SU-DHL-6 (cell line): ENCODE data around the gene OXA1L.
"Not testable (repeated sequence)": the region's sequence is repeated elsewhere in the genome, so short reads cannot be mapped to it uniquely, and the experiment has no call there.

Source experiments
- H2AFZ ChIP-seq: fragments of 200-600 bp; sonication (generic); 2 replicates; pipeline ENCODE4 v1.6.1; 2014; ENCODE audit warnings: low read depth, mild to moderate bottlenecking, moderate library complexity, mixed read lengths, antibody characterized with exemption, low read length; ENCODE audit not compliant: severe bottlenecking
- H3F3A ChIP-seq: fragments of 200-600 bp; shearing (Covaris generic); 2 replicates; pipeline ENCODE4 v1.6.0; 2016; ENCODE audit warnings: antibody characterized with exemption, mild to moderate bottlenecking; ENCODE audit not compliant: insufficient read depth
- H3K27ac ChIP-seq: fragments of 200-600 bp; sonication (generic); 2 replicates; pipeline ENCODE4 v1.5.1; 2016; ENCODE audit warnings: low read depth, mild to moderate bottlenecking, low read length, moderate library complexity, mixed read lengths
- H3K27me3 ChIP-seq: fragments of 200-600 bp; sonication (generic), shearing (Covaris generic); 2 replicates; pipeline ENCODE4 v1.6.0; 2014; ENCODE audit warnings: mild to moderate bottlenecking, low read length
- H3K36me3 ChIP-seq: fragments of 200-600 bp; sonication (generic); 2 replicates; pipeline ENCODE4 v1.6.1; 2014; ENCODE audit warnings: mild to moderate bottlenecking, low read length, mixed read lengths
- H3K4me2 ChIP-seq: fragments of 300-600, 200-600 bp; shearing (Covaris generic), sonication (generic); 2 replicates; pipeline ENCODE4 v1.6.0; 2014; ENCODE audit warnings: low read length, low read depth, mild to moderate bottlenecking; ENCODE audit not compliant: poor library complexity, severe bottlenecking
- H3K4me3 ChIP-seq: fragments of 200-600 bp; sonication (generic); 2 replicates; pipeline ENCODE4 v1.5.1; 2014; ENCODE audit warnings: antibody characterized with exemption, low read length, mild to moderate bottlenecking, mixed read lengths; ENCODE audit not compliant: insufficient read depth, poor library complexity, severe bottlenecking
- H3K79me2 ChIP-seq: fragments of 200-600 bp; sonication (generic); 2 replicates; pipeline ENCODE4 v1.6.1; 2014; ENCODE audit warnings: mild to moderate bottlenecking, low read length, moderate library complexity; ENCODE audit not compliant: insufficient read depth
- H3K9ac ChIP-seq: fragments of 200-600 bp; sonication (generic); 2 replicates; pipeline ENCODE4 v1.7.0; 2014; ENCODE audit warnings: mild to moderate bottlenecking, low read length
- H3K9me2 ChIP-seq: fragments of 200-600 bp; sonication (generic); replicated peaks from 2 replicates; pipeline ENCODE4 v1.6.1; 2014; ENCODE audit warnings: low read length; ENCODE audit not compliant: insufficient read depth
- H3K9me3 ChIP-seq: fragments of 200-600 bp; sonication (generic); 2 replicates; pipeline ENCODE4 v1.6.1; 2014; ENCODE audit warnings: low read length, mixed read lengths; ENCODE audit not compliant: insufficient read depth
- H4K20me1 ChIP-seq: fragments of 200-600 bp; sonication (generic); 2 replicates; pipeline ENCODE4 v1.6.1; 2014; ENCODE audit warnings: low read depth, mild to moderate bottlenecking, antibody characterized with exemption, low read length, moderate library complexity, mixed read lengths
- EZH2phosphoT487 ChIP-seq: fragments of 200-600 bp; sonication (generic), shearing (Covaris generic); conservative IDR thresholded peaks from 2 replicates; pipeline ENCODE4 v1.6.1; 2018; ENCODE audit warnings: mild to moderate bottlenecking, antibody characterized with exemption, low read length, moderate library complexity, mixed read lengths
- TF ChIP-seq, protein P1 (sequence below): fragments of 200-600 bp; sonication (generic); IDR thresholded peaks from one replicate; pipeline ENCODE4 v1.5.1; 2017; ENCODE audit warnings: antibody characterized with exemption, mild to moderate bottlenecking, low read length, moderate library complexity; ENCODE audit not compliant: insufficient read depth, poor library complexity, severe bottlenecking

OXA1L gene

DNA sequence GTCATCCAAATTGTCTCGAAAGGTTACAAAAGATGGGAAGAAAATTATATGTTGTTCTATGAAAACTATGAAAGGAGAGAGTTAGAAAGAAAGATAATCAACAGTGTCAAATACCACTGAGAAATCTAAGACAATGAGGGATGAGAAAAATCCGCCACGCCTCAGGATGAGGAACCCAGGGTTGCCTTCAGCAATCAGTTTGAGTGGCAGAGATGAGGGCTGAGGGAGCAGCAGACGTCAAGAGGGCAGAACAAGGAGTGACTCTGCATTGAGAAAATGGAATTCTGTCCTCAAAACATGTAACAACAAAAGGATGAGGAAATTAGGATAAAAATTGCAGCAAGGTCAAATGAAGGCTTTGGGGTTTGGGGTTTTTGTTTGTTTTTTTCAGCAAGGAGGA is 18.3 kb upstream of the OXA1L start:
- Histone ChIP-seq H3K36me3 (no peaks in the 10 kb centered on the region), H3K27me3 (no peaks in the 10 kb centered on the region), H3K27ac (no peak overlapping the region), H3K9me2 (no peaks in the 10 kb centered on the region), H3K4me3 (no peak overlapping the region), H2AFZ (peak overlapping the region; percentile 82), H3K9ac (peak overlapping the region; percentile 20; the same call in 1 of the 2 replicates), H3F3A (no peaks in the 10 kb centered on the region), H3K9me3 (no peaks in the 10 kb centered on the region), H3K4me2 (peak overlapping the region; percentile 37), H3K79me2 (no peaks in the 10 kb centered on the region), H4K20me1 (no peaks in the 10 kb centered on the region)
- no peak for TF ChIP-seq EZH2phosphoT487
- TF ChIP-seq, protein P1, sequence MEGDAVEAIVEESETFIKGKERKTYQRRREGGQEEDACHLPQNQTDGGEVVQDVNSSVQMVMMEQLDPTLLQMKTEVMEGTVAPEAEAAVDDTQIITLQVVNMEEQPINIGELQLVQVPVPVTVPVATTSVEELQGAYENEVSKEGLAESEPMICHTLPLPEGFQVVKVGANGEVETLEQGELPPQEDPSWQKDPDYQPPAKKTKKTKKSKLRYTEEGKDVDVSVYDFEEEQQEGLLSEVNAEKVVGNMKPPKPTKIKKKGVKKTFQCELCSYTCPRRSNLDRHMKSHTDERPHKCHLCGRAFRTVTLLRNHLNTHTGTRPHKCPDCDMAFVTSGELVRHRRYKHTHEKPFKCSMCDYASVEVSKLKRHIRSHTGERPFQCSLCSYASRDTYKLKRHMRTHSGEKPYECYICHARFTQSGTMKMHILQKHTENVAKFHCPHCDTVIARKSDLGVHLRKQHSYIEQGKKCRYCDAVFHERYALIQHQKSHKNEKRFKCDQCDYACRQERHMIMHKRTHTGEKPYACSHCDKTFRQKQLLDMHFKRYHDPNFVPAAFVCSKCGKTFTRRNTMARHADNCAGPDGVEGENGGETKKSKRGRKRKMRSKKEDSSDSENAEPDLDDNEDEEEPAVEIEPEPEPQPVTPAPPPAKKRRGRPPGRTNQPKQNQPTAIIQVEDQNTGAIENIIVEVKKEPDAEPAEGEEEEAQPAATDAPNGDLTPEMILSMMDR, result no peak

GRCh38 chr14:22748631-22749068 is 17.8 kb upstream of the OXA1L start:
- H3K79me2 ChIP-seq, result no peaks in the 10 kb centered on the region
- no peaks in the 10 kb centered on the region for H3F3A ChIP-seq
- no peaks in the 10 kb centered on the region for H3K9me2 ChIP-seq
- TF ChIP-seq EZH2phosphoT487, result no peak
- TF ChIP-seq, protein P1, result no peak
- no peak overlapping the region for H3K4me3 ChIP-seq
- H4K20me1 ChIP-seq, result no peaks in the 10 kb centered on the region
- peak overlapping the region; percentile 20; the same call in 1 of the 2 replicates for H3K9ac ChIP-seq
- H3K9me3 ChIP-seq, result no peaks in the 10 kb centered on the region
- no peak overlapping the region for H3K27ac ChIP-seq
- H3K27me3 ChIP-seq, result no peaks in the 10 kb centered on the region
- H3K36me3 ChIP-seq, result no peaks in the 10 kb centered on the region
- peak overlapping the region; percentile 37 for H3K4me2 ChIP-seq
- H2AFZ ChIP-seq, result peak overlapping the region; percentile 82

GRCh38 chr14:22752422-22752821 is 14.1 kb upstream of the OXA1L start:
- H3K9ac ChIP-seq, result no peak overlapping the region
- no peaks in the 10 kb centered on the region for H3K79me2 ChIP-seq
- no peak overlapping the region for H3K4me3 ChIP-seq
- H3K27me3 ChIP-seq, result no peaks in the 10 kb centered on the region
- H2AFZ ChIP-seq, result no peak overlapping the region
- H3K9me2 ChIP-seq, result no peaks in the 10 kb centered on the region
- H3F3A ChIP-seq, result no peaks in the 10 kb centered on the region
- no peaks in the 10 kb centered on the region for H3K36me3 ChIP-seq
- no peaks in the 10 kb centered on the region for H4K20me1 ChIP-seq
- no peak overlapping the region for H3K27ac ChIP-seq
- no peak overlapping the region for H3K4me2 ChIP-seq
- TF ChIP-seq, protein P1, result no peak
- TF ChIP-seq EZH2phosphoT487, result no peak
- H3K9me3 ChIP-seq, result no peaks in the 10 kb centered on the region

GRCh38 chr14:22753586-22753985 is 12.9 kb upstream of the OXA1L start:
- no peaks in the 10 kb centered on the region for H3K79me2 ChIP-seq
- no peak overlapping the region for H3K9ac ChIP-seq
- H3K4me3 ChIP-seq, result no peak overlapping the region
- no peak overlapping the region for H2AFZ ChIP-seq
- H3K4me2 ChIP-seq, result no peak overlapping the region
- TF ChIP-seq, protein P1, result no peak
- no peak for TF ChIP-seq EZH2phosphoT487
- no peaks in the 10 kb centered on the region for H3K36me3 ChIP-seq
- no peaks in the 10 kb centered on the region for H3F3A ChIP-seq
- no peaks in the 10 kb centered on the region for H3K9me3 ChIP-seq
- no peaks in the 10 kb centered on the region for H3K27me3 ChIP-seq
- H3K9me2 ChIP-seq, result no peaks in the 10 kb centered on the region
- no peaks in the 10 kb centered on the region for H4K20me1 ChIP-seq
- no peak overlapping the region for H3K27ac ChIP-seq

GRCh38 chr14:22757972-22758650 is 8.4 kb upstream of the OXA1L start:
- not testable (repeated sequence) for H4K20me1 ChIP-seq, H3K9me2 ChIP-seq, H3K4me2 ChIP-seq, H3K4me3 ChIP-seq, H3K9ac ChIP-seq, H3K79me2 ChIP-seq, H3K9me3 ChIP-seq, H3F3A ChIP-seq, H3K36me3 ChIP-seq, H2AFZ ChIP-seq, H3K27ac ChIP-seq, H3K27me3 ChIP-seq
